Cardiac fibroblast (primary cell): ENCODE measurements around the gene NLRP10.

Experiments used
- DNase-seq, 2 donors: peaks; one replicate each; pipeline versions ENCODE4 v3.0.0 to v3.0.0-alpha.2; 2010; ENCODE audit warnings: low read depth in 2 of 2
- H3K4me3 ChIP-seq, 2 donors: replicated peaks in 1 of 2; 1 replicate in 1 of 2; 2 replicates in 1 of 2; pipeline ENCODE4 v1.5.1; 2011; ENCODE audit warnings: low read depth in 2 of 2, low read length in 2 of 2, mild to moderate bottlenecking in 2 of 2, moderate library complexity in 1 of 2
- CTCF ChIP-seq: IDR thresholded peaks from one replicate; pipeline ENCODE4 v1.5.1; 2011; ENCODE audit warnings: low read depth, mild to moderate bottlenecking, low read length, inconsistent platforms

NLRP10 gene

DNA sequence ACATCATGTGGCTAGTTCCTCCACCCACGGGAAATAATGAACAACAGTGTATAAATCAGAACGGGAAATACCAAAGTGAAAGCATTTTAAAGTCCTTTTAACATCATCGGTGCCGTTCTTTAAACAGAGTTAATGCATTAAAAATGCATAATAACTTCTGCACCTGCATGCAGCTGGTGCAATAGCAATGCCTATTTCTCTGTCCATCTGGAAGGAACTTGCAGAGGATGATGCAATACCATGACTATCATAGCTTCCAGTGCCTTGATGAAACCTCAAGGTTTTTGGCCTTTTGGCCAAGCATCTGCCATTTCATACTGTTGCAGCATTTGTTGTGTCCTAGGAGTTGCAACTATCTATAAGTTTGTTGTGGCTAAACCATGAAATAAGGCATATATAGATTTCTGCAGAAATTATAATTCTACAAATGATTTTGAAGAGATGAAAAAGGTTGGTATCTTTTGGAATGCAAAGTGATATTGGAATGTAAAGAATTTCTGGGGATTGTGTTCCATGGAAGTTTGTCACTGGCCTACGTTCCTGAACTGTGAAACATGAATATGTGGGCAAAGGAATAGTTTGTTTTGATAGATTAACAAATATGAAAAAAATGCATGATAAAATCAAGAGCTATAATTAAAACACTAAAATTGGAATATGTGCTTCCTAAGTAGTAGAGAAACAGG lies 12.1 kb upstream of the NLRP10 start:
- no peak for TF ChIP-seq CTCF
- DNase-seq: peak; percentile 64 to 94
- peak overlapping the region in 1 of 2 donors; percentile 1 for H3K4me3 ChIP-seq

DNA sequence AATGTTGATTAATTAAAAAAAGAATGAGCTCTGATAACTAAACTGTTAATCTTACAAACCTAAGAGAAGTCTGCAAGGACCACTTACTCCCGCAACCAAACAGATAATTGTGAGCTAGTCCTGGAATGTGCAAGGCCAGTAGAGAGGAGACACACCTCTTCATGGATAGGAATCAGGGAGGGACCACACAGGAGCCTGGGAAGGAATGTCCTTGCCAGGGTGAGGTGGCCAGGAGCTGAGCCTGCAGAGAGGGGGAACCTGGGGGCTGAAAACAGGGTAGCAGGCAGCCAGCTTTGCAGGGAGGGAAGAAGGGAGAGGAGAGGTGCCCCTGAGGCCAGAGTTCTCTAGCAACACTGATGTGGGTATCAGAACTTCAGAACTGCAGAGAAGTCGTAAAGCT lies 9.4 kb upstream of the NLRP10 start:
- H3K4me3 ChIP-seq: no peak overlapping the region
- DNase-seq: no peak
- no peak for TF ChIP-seq CTCF

GRCh38 chr11:7973011-7973410 lies 7.8 kb upstream of the NLRP10 start:
- H3K4me3 ChIP-seq: no peak overlapping the region
- no peak for TF ChIP-seq CTCF
- DNase-seq: peak in 1 of 2 donors; percentile 61

DNA sequence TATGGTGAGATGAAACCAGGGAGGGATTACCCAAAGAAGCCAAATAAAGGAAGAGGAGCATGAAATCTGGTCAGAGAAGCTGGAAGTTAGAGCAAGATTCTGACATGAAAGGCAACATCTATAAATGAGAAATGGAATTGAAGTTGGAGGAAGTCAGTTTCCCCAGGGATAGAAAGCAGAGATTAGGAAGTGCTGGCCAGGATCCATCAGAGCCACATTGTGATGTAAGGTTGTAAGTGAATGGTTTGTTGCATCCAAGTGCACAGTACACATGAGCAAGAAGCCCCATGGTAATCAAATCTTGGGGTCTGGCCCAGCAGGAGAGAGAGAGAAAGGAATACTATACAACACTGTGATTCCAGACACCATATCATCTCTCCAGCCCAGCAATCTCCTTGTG lies 6.6 kb upstream of the NLRP10 start:
- H3K4me3 ChIP-seq: no peak overlapping the region
- TF ChIP-seq CTCF: no peak
- DNase-seq: peak; percentile 20 to 61

DNA sequence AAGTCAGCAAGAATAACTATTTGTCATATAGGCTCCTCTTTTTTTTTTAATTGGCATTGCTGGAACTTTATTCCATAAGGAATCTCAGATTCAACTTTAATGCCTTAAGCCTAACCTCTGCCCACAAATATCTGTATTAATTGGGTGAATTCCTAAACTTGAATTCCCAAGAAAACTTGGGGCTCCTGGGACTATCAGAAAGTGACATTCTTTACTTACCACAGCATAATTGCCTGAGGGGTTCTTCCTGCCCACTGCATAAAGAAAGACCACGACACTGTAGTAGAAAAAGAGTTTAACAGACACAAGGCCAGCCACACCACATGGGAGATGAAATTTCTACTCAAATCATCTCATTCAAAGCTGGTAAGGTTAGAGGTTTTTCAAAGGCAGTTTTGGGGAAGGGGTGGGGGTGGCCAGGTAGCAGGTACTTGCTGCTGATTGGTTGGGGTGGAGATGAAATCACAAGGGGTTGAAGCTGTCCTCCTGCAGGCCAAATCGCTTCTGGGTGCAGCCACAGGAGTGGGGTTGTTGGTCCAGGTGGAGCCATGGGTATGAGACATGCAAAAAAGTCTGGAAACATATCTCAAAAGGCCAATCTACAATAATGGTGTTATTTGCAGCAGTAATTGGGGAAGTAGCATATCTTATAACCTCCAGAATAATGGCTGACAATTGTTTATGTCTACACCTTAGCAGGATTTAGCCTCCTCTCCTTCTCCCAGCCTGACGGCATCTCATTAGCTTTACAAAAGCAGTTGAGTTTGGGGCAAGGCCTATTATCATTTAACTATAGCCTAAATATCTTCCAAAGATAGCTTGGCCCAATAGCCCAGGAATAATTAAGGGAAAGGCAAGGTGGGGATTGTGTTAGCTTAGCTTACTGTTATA lies 4.8 kb upstream of the NLRP10 start:
- no peak for DNase-seq
- TF ChIP-seq CTCF: no peak

DNA sequence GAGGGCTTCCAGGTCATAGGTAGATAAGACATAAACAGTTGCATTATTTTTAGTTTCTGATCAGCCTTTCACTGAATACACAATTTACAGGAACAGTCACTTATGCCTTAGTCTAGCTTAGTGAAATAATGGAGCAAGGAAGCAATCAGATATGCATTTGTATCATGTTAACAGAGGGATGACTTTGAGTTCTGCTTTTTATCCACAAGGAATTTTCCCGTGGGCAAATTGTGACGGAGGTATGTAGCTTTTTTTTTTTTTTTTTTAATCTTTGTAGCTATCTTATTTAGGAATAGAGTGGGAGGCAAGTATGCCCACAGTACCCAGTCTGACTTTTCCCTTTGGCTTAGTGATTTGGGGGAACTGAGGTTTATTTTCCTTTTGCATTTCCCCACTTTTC lies 3.4 kb upstream of the NLRP10 start:
- no peak for DNase-seq
- no peak overlapping the region for H3K4me3 ChIP-seq
- TF ChIP-seq CTCF: no peak

More for the DNA sequence above, 4.8 kb upstream of the NLRP10 start:
- H3K4me3 ChIP-seq: no peak overlapping the region
